SK-N-SH (cell line): ENCODE results near the gene NEDD8. TPM values are rescaled to one million over a fixed set of nuclear protein-coding genes. Genes with fewer than 3 reads are reported as not detected.

ENCODE experiments used
- CTCF ChIA-PET: fragments of 300-600, 350-600 bp; formaldehyde crosslinking; extraction: SDS; loops from one replicate; lab custom pipeline; 2021; lab: Yijun Ruan, JAX
- POLR2A ChIA-PET: fragments of 350-600 bp; sonication (Branson Sonifier 250); formaldehyde crosslinking; extraction: SDS; loops from one replicate; lab custom pipeline; 2020; ENCODE audit warnings: antibody characterized with exemption, inconsistent platforms; lab: Yijun Ruan, JAX
- DNase-seq: peaks from one replicate; pipeline ENCODE4 v3.0.0; 2012
- H2AFZ ChIP-seq: fragments of 200-600 bp; sonication (generic); 2 replicates; pipeline ENCODE4 v1.8.1; 2016; ENCODE audit warnings: antibody characterized with exemption, mild to moderate bottlenecking, low read depth
- H3F3A ChIP-seq: fragments of 200-600 bp; sonication (generic); replicated peaks from 2 replicates; pipeline ENCODE3; 2016; ENCODE audit warnings: antibody characterized with exemption, mild to moderate bottlenecking; ENCODE audit not compliant: insufficient read depth
- H3K27ac ChIP-seq, 2 experiments: fragments of 200-500 bp in 1 of 2; fragments of 200-600 bp in 1 of 2; sonication (Bioruptor generic) in 1 of 2; sonication (generic), shearing (Covaris generic) in 1 of 2; 2 replicates each; pipeline versions ENCODE4 v1.5.1 to v1.6.1; 2014 to 2016; ENCODE audit warnings: low read depth in 2 of 2, inconsistent platforms in 1 of 2, low read length in 1 of 2, mild to moderate bottlenecking in 1 of 2, mixed read lengths in 1 of 2
- H3K27me3 ChIP-seq: fragments of 200-600 bp; sonication (generic), shearing (Covaris generic); 2 replicates; pipeline ENCODE4 v1.6.1; 2016; ENCODE audit warnings: mixed run types; ENCODE audit not compliant: insufficient read depth
- H3K36me3 ChIP-seq, 2 experiments: fragments of 200-500 bp in 1 of 2; fragments of 200-600 bp in 1 of 2; sonication (Bioruptor generic) in 1 of 2; sonication (generic) in 1 of 2; replicated peaks in 1 of 2; 2 replicates each; pipeline versions ENCODE3 to v1.5.1; 2014 to 2016; ENCODE audit warnings: low read length in 1 of 2, mild to moderate bottlenecking in 1 of 2; ENCODE audit not compliant: insufficient read depth in 2 of 2, control insufficient read depth in 1 of 2
- H3K4me1 ChIP-seq, 2 experiments: fragments of 200-500 bp in 1 of 2; fragments of 200-600 bp in 1 of 2; sonication (Bioruptor generic) in 1 of 2; sonication (generic), shearing (Covaris generic) in 1 of 2; 2 replicates each; pipeline versions ENCODE4 v1.5.1 to v1.6.1; 2014 to 2016; ENCODE audit warnings: low read depth in 1 of 2, low read length in 1 of 2, mixed run types in 1 of 2; ENCODE audit not compliant: insufficient read depth in 2 of 2, control insufficient read depth in 1 of 2
- H3K4me2 ChIP-seq: fragments of 200-600 bp; sonication (generic), shearing (Covaris generic); 2 replicates; pipeline ENCODE4 v1.6.1; 2017; ENCODE audit warnings: mixed run types
- H3K4me3 ChIP-seq, 2 experiments: fragments of 200-500 bp in 1 of 2; fragments of 200-600 bp in 1 of 2; sonication (Bioruptor generic) in 1 of 2; sonication (generic), shearing (Covaris generic) in 1 of 2; 2 replicates each; pipeline versions ENCODE4 v1.5.1 to v1.8.1; 2014 to 2016; ENCODE audit warnings: low read depth in 2 of 2, inconsistent platforms in 1 of 2, low read length in 1 of 2, mild to moderate bottlenecking in 1 of 2, mixed read lengths in 1 of 2, moderate library complexity in 1 of 2
- H3K79me2 ChIP-seq: fragments of 200-600 bp; sonication (generic); 2 replicates; pipeline ENCODE4 v1.8.1; 2017; ENCODE audit warnings: mild to moderate bottlenecking; ENCODE audit not compliant: insufficient read depth
- H3K9ac ChIP-seq: fragments of 200-600 bp; sonication (generic); 2 replicates; pipeline ENCODE4 v1.6.1; 2017; ENCODE audit warnings: mixed run types
- H3K9me2 ChIP-seq: fragments of 200-600 bp; sonication (generic); 2 replicates; pipeline ENCODE4 v1.6.1; 2017; ENCODE audit warnings: mixed run types
- H3K9me3 ChIP-seq: fragments of 200-600 bp; sonication (generic); 2 replicates; pipeline ENCODE4 v1.6.1; 2017; ENCODE audit warnings: mixed run types, mild to moderate bottlenecking, moderate library complexity
- H4K20me1 ChIP-seq: fragments of 200-600 bp; sonication (generic); 2 replicates; pipeline ENCODE4 v1.6.1; 2017; ENCODE audit warnings: mild to moderate bottlenecking, mixed run types; ENCODE audit not compliant: insufficient read depth
- CTCF ChIP-seq: fragments of 200-600 bp; sonication (generic); IDR thresholded peaks from 2 replicates; pipeline ENCODE4 v1.6.1; 2017; ENCODE audit warnings: antibody characterized with exemption, mild to moderate bottlenecking, moderate library complexity
- FOSL2 ChIP-seq: IDR thresholded peaks from 2 replicates; pipeline ENCODE4 v1.4.0; 2012; ENCODE audit warnings: low read depth, mild to moderate bottlenecking, moderate library complexity, borderline replicate concordance
- FOXM1 ChIP-seq: IDR thresholded peaks from 2 replicates; pipeline ENCODE4 v1.4.0; 2012; ENCODE audit warnings: low read depth, mild to moderate bottlenecking
- GABPA ChIP-seq: IDR thresholded peaks from 2 replicates; pipeline ENCODE4 v1.4.0; 2012; ENCODE audit warnings: low read depth, mild to moderate bottlenecking
- MEF2A ChIP-seq: IDR thresholded peaks from 2 replicates; pipeline ENCODE4 v1.4.0; 2012; ENCODE audit warnings: low read depth, borderline replicate concordance
- MXI1 ChIP-seq: IDR thresholded peaks from 2 replicates; pipeline ENCODE4 v1.6.1; 2012; ENCODE audit warnings: mild to moderate bottlenecking, low read depth, low read length, improper control_type of control experiment
- NFIC ChIP-seq: IDR thresholded peaks from 2 replicates; pipeline ENCODE4 v1.4.0; 2012; ENCODE audit warnings: borderline replicate concordance
- NRF1 ChIP-seq: IDR thresholded peaks from 2 replicates; pipeline ENCODE4 v1.6.1; 2012; ENCODE audit warnings: low read depth, mild to moderate bottlenecking, low read length
- PBX3 ChIP-seq: IDR thresholded peaks from 2 replicates; pipeline ENCODE4; 2012
- RAD21 ChIP-seq: IDR thresholded peaks from 2 replicates; pipeline ENCODE4 v1.6.1; 2012; ENCODE audit warnings: mild to moderate bottlenecking, low read length
- RCOR1 ChIP-seq: fragments of 150-350 bp; IDR thresholded peaks from 2 replicates; pipeline ENCODE4 v1.6.1; 2017; ENCODE audit warnings: antibody characterized with exemption, low read length
- SIN3A ChIP-seq: IDR thresholded peaks from 2 replicates; pipeline ENCODE4 v1.6.1; 2012; ENCODE audit warnings: low read depth, mild to moderate bottlenecking, low read length, moderate library complexity, borderline replicate concordance
- TCF12 ChIP-seq: IDR thresholded peaks from 2 replicates; pipeline ENCODE4 v1.4.0; 2012
- USF1 ChIP-seq: IDR thresholded peaks from 2 replicates; pipeline ENCODE4 v1.4.0; 2012; ENCODE audit warnings: low read depth, borderline replicate concordance
- ZBTB33 ChIP-seq: IDR thresholded peaks from 2 replicates; pipeline ENCODE4 v1.4.0; 2012; ENCODE audit warnings: low read depth, borderline replicate concordance
- WGBS: methylation state at CpG from one replicate; pipeline ENCODE4 v1.1.6; 2017; ENCODE audit warnings: low lambda C conversion rate; 5-methylcytosine and 5-hydroxymethylcytosine counted together
- polyA plus RNA-seq, 3 experiments: library from polyadenylated mRNA; depleted of rRNA; stranded (reverse); fragments of >200 nt; gene quantifications; 2 replicates each; pipeline ENCODE4 v1.2.3, GENCODE V29; 2012

The NEDD8 gene
- polyA plus RNA-seq, 1 of the 3 experiments (the other 2 are of a cell fraction), result 534 TPM

- TF ChIP-seq TCF12, result peak; percentile 41; the same call in 1 of the 2 replicates
- peak; percentile 96 for TF ChIP-seq USF1
- TF ChIP-seq ZBTB33, result peak; percentile 94
- TF ChIP-seq GABPA, result peak; percentile 58
- TF ChIP-seq NRF1, result no peak
- peak; percentile 53 for TF ChIP-seq PBX3
- TF ChIP-seq RCOR1, result no peak
- TF ChIP-seq NFIC, result 0 out of 2 replicates have a peak, but pooled peaks have one; percentile 5
- peak; percentile 79 for TF ChIP-seq MXI1
- TF ChIP-seq, all 33 proteins: peak for 18
These were observed 19.0 kb downstream of the NEDD8 start, which contains the start of gene CHMP4A (continued) for GRCh38 chr14:24212924-24213865.

GRCh38 chr14:24211311-24211710, 20.9 kb downstream of the NEDD8 start:
- CTCF ChIA-PET, result interaction anchor here (1.3 to 1.5 kb wide), 2 partner anchors 129 to 225 kb away, joined by 3 to 4 read pairs; no protein-coding TSS in a partner anchor
- WGBS, result 100% methylated on average over 5 of the region's 6 CpGs

More at GRCh38 chr14:24211311-24211710, 20.9 kb downstream of the NEDD8 start:
- H3K9me2 ChIP-seq, result no peaks in the 10 kb centered on the region
- no peak for DNase-seq
- H3K27me3 ChIP-seq, result no peaks in the 10 kb centered on the region
- peaks cover 9 to 17% of the 10 kb centered on the region in 2 experiments; a peak in 3 of 4 replicates for H3K4me1 ChIP-seq
- H3K9me3 ChIP-seq, result no peaks in the 10 kb centered on the region
- no peak overlapping the region for H2AFZ ChIP-seq
- TF ChIP-seq FOSL2 (no peak), CTCF (no peak), MEF2A (no peak), SIN3A (no peak), GABPA (no peak), PBX3 (no peak), FOXM1 (no peak), NRF1 (no peak), RAD21 (no peak)
- peaks cover 36% of the 10 kb centered on the region for H3K79me2 ChIP-seq
- H3F3A ChIP-seq, result peaks cover 21% of the 10 kb centered on the region
- H3K4me3 ChIP-seq, result no peak overlapping the region
- H3K27ac ChIP-seq, result no peak overlapping the region
- H3K36me3 ChIP-seq, result peaks cover 30 to 51% of the 10 kb centered on the region in 2 experiments
- POLR2A ChIA-PET, result no interaction called here
- H3K9ac ChIP-seq, result no peak overlapping the region
- no peak overlapping the region for H3K4me2 ChIP-seq
- no peaks in the 10 kb centered on the region for H4K20me1 ChIP-seq
